HUES6 (cell line): ENCODE data around the gene RPAP3.
"Not testable (repeated sequence)": the region's sequence is repeated elsewhere in the genome, so short reads cannot be mapped to it uniquely, and the experiment has no call there.

Experiments
- H3K27ac ChIP-seq: 2 replicates; pipeline ENCODE4 v1.7.0; 2013; ENCODE audit warnings: low read depth, mild to moderate bottlenecking, low read length, inconsistent platforms
- H3K27me3 ChIP-seq: 2 replicates; pipeline ENCODE4 v1.6.1; 2013; ENCODE audit warnings: low read length; ENCODE audit not compliant: control insufficient read depth, insufficient read depth
- H3K36me3 ChIP-seq: 2 replicates; pipeline ENCODE4 v1.6.1; 2013; ENCODE audit warnings: low read length; ENCODE audit not compliant: control insufficient read depth, insufficient read depth
- H3K4me1 ChIP-seq: 2 replicates; pipeline ENCODE4 v1.6.1; 2013; ENCODE audit warnings: low read length; ENCODE audit not compliant: control insufficient read depth, insufficient read depth
- H3K4me3 ChIP-seq: 2 replicates; pipeline ENCODE4 v1.5.1; 2013; ENCODE audit warnings: low read depth, low read length
- H3K9ac ChIP-seq: one replicate; pipeline ENCODE4 v1.6.1; 2013; ENCODE audit warnings: mild to moderate bottlenecking, low read length
- H3K9me3 ChIP-seq: 2 replicates; pipeline ENCODE4 v1.6.1; 2013; ENCODE audit warnings: low read depth, low read length; ENCODE audit not compliant: control insufficient read depth, insufficient read depth

Gene RPAP3

GRCh38 chr12:47672068-47672467 is 33.8 kb downstream of the RPAP3 start:
- H3K27me3 ChIP-seq: no peaks in the 10 kb centered on the region
- peaks cover 41% of the 10 kb centered on the region for H3K36me3 ChIP-seq

GRCh38 chr12:47667935-47668334 is 37.9 kb downstream of the RPAP3 start:
- H3K36me3 ChIP-seq: peaks cover 61% of the 10 kb centered on the region
- H3K4me1 ChIP-seq, H3K27me3 ChIP-seq, H3K9me3 ChIP-seq, H3K27ac ChIP-seq, H3K4me3 ChIP-seq, H3K9ac ChIP-seq: not testable (repeated sequence)

More at GRCh38 chr12:47672068-47672467, 33.8 kb downstream of the RPAP3 start:
- no peak overlapping the region for H3K9ac ChIP-seq
- no peaks in the 10 kb centered on the region for H3K9me3 ChIP-seq
- H3K4me1 ChIP-seq: no peaks in the 10 kb centered on the region
- no peak overlapping the region for H3K4me3 ChIP-seq
- H3K27ac ChIP-seq: no peak overlapping the region

DNA sequence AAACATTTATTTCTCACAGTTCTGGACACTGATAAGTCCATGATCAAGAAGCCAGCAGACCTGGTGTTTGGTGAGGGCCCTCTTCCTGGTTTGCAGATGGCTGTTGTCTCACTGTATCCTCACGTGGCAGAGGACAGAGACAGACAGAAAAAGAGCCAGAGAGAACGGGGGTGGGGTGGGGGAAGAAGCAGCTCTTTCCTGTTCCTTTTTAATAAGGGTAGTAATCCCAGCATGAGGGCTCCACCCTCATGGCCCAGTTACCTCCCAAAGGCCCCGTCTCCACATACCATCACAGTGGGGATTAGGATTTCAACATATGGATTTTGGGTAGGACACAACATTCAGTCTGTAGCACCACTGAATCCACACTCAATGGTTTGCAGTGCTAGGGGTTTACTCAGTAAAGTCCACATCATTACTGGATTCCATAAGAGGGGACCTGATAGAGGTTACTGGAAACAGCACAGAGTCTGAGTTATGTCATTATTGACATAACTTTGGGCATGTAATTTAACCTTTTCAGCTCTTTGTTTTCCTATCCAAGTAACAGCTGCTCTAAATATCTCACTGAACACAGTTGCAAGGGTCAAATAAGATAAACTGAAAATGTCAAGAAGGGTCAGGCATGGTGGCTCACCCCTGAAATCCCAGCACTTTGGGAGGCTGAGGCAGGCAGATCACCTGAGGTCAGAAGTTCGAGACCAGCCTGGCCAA is 53.2 kb downstream of the RPAP3 start:
- no peak overlapping the region for H3K27ac ChIP-seq
- H3K4me3 ChIP-seq: no peak overlapping the region
- H3K9ac ChIP-seq: no peak overlapping the region
- H3K4me1 ChIP-seq: peaks cover 16% of the 10 kb centered on the region
- H3K27me3 ChIP-seq: no peaks in the 10 kb centered on the region
- no peaks in the 10 kb centered on the region for H3K9me3 ChIP-seq
- H3K36me3 ChIP-seq: no peaks in the 10 kb centered on the region; the same call in 1 of the 2 replicates

GRCh38 chr12:47651368-47652254 is 54.2 kb downstream of the RPAP3 start:
- Histone ChIP-seq H3K4me3 (no peak overlapping the region), H3K9ac (no peak overlapping the region), H3K27ac (no peak overlapping the region), H3K36me3 (no peaks in the 10 kb centered on the region; the same call in 1 of the 2 replicates), H3K4me1 (peaks cover 16% of the 10 kb centered on the region), H3K9me3 (no peaks in the 10 kb centered on the region), H3K27me3 (no peaks in the 10 kb centered on the region)

GRCh38 chr12:47650469-47650868 is 55.4 kb downstream of the RPAP3 start:
- H3K27ac ChIP-seq: no peak overlapping the region
- H3K36me3 ChIP-seq: no peaks in the 10 kb centered on the region; the same call in 1 of the 2 replicates
- H3K27me3 ChIP-seq: no peaks in the 10 kb centered on the region
- H3K4me3 ChIP-seq: no peak overlapping the region
- H3K4me1 ChIP-seq: peaks cover 16% of the 10 kb centered on the region
- H3K9ac ChIP-seq: no peak overlapping the region
- H3K9me3 ChIP-seq: no peaks in the 10 kb centered on the region

DNA sequence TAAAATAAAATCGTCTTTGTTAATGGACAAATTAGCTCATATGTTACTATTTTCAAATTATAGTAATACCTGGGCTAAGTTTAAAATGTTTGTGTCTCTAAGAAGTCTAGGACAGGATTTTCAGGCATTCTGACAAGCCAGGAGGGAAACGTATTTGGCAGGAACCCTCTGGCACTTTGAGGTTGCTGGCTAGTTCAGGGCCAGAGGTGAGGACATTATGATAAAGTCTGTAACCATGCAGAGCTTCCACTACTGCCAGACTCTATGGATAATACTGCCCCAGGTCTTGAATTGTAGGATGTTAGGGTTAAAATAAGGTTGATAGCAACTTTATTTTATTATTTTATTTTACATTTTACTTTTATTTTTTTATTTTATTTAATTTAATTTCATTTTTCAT is 56.4 kb downstream of the RPAP3 start:
- Histone ChIP-seq H3K27me3 (no peaks in the 10 kb centered on the region), H3K36me3 (no peaks in the 10 kb centered on the region; the same call in 1 of the 2 replicates), H3K4me3 (no peak overlapping the region), H3K4me1 (peaks cover 16% of the 10 kb centered on the region), H3K27ac (no peak overlapping the region), H3K9ac (no peak overlapping the region), H3K9me3 (0 out of 2 replicates have a peak, but pooled peaks cover 2% of the 10 kb centered on the region)

DNA sequence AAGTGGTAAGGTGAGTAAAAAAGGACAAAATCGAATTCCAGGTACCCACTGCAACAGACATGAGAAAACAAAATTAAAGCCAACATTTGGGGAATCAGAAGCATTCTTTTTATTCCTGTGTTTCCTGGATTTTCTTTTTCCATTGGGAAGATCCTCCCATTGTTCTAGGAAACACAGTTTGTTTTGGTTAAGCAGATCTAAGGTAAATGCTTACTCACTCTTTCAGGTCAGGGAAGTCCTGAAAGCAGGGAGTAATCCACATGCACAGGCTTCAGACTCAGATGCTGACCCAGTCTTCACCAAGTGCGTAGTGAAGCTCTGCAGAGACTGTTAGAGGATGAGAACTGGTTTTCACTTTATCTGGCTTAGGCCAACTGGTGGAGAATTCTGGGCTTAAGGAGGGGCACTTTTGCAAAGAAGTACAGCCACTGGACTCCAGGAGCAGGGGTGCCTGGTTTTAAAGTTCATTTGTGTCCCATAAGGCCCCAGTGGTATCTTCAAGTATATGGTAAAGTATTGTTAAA is 57.7 kb downstream of the RPAP3 start:
- Histone ChIP-seq H3K27me3 (no peaks in the 10 kb centered on the region), H3K9ac (no peak overlapping the region), H3K4me3 (no peak overlapping the region), H3K27ac (peak overlapping the region; percentile 23; the same call in 1 of the 2 replicates), H3K4me1 (peaks cover 16% of the 10 kb centered on the region), H3K36me3 (peaks cover 3% of the 10 kb centered on the region; the same call in 1 of the 2 replicates), H3K9me3 (0 out of 2 replicates have a peak, but pooled peaks cover 6% of the 10 kb centered on the region)

- not testable (repeated sequence) for H3K27ac ChIP-seq, H3K36me3 ChIP-seq, H3K4me1 ChIP-seq, H3K9ac ChIP-seq, H3K27me3 ChIP-seq, H3K4me3 ChIP-seq
- H3K9me3 ChIP-seq: peaks cover 11% of the 10 kb centered on the region
Measured at GRCh38 chr12:47642310-47642709, 63.5 kb downstream of the RPAP3 start.

DNA sequence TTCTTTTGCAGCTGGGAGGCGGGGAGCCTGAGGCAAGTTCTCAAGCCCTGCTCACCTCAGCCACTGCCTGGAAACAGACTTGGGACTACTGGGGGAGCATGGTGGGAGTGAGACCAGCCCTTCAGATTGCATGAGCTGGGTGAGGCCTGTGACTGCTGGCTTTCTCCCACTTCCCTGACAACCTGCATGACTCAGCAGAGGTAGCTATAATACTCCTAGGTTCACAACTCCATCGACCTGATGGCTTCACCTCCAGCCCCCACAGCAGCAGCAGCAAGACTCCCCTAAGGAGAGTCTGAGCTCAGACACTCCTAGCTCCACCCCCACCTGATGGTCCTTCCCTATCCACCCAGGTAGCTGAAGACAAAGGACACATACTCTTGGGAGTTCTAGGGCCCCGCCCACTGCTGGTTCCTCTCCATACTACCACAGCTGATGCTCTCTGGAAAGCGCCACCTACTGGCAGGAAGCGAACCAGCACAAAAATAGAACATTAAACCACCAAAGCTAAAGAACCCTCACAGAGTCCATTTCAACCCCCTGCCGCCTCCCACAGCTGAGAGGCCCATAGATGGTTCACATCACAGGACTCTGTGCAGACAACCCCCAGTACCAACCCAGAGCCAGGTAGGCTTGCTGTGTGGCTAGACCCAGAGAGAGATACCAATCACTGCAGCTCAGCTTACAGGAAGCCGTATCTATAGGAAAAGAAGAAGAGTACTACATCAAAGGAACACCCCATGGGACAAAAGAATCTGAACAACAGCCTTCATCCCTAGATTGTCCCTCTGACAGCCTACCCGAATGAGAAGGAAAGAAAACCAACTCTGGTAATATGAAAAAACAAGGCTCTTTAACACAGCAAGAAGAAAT is 68.7 kb downstream of the RPAP3 start:
- peaks cover 10% of the 10 kb centered on the region for H3K4me1 ChIP-seq
- H3K9ac ChIP-seq: peak overlapping the region; percentile 45
- H3K27me3 ChIP-seq: no peaks in the 10 kb centered on the region
- peaks cover 3% of the 10 kb centered on the region; the same call in 1 of the 2 replicates for H3K36me3 ChIP-seq
- peaks cover 4% of the 10 kb centered on the region; the same call in 1 of the 2 replicates for H3K9me3 ChIP-seq
- H3K4me3 ChIP-seq: no peak overlapping the region
- peak overlapping the region; percentile 81; the same call in 1 of the 2 replicates for H3K27ac ChIP-seq

DNA sequence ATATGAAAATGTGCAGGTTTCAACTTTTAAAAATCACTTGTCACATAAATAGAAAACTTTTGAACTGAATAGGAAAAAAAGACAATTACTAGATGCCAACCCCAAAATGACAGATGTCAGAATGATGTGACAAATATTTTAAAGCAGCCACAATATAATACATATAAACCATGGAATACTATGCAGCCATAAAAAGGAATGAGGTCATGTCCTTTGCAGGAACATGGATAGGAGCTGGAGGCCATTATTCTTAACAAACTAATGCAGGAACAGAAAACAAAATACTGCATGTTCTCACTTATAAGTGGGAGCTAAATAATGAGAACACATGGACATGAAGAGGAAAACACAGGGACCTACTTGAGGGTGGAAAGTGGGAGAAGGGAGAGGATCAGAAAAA is 70.1 kb downstream of the RPAP3 start:
- H3K4me3 ChIP-seq, H3K27me3 ChIP-seq, H3K27ac ChIP-seq, H3K36me3 ChIP-seq, H3K9ac ChIP-seq, H3K9me3 ChIP-seq: not testable (repeated sequence)
- peaks cover 10% of the 10 kb centered on the region for H3K4me1 ChIP-seq
